GM21447 (cell line): ENCODE data around the gene OCIAD1.
A peak's percentile ranks its signal among the peaks of the same experiment; 100 is the strongest.
"Not testable (repeated sequence)": the region's sequence is repeated elsewhere in the genome, so short reads cannot be mapped to it uniquely, and the experiment has no call there.

ENCODE experiments used
- ATAC-seq: cut with Tn5 transposase; IDR thresholded peaks from one replicate; pipeline ENCODE4 v1.9.1; 2021; ENCODE audit not compliant: unreplicated experiment

OCIAD1 gene

GRCh38 chr4:48881646-48882045 is 50.8 kb downstream of the OCIAD1 start:
- ATAC-seq: not testable (repeated sequence)

- ATAC-seq: not testable (repeated sequence)
Measured at GRCh38 chr4:48889750-48890149, 58.9 kb downstream of the OCIAD1 start.

- ATAC-seq: no peak
Measured at GRCh38 chr4:48891028-48891619, 60.2 kb downstream of the OCIAD1 start.

- no peak for ATAC-seq
Measured at GRCh38 chr4:48896845-48897244, 66.0 kb downstream of the OCIAD1 start.

- peak; percentile 61 for ATAC-seq
Measured at GRCh38 chr4:48898733-48899431, 68.0 kb downstream of the OCIAD1 start.

GRCh38 chr4:48899432-48899749 is 68.5 kb downstream of the OCIAD1 start:
- ATAC-seq: no peak

- ATAC-seq: no peak
Measured at GRCh38 chr4:48899950-48900349, 69.1 kb downstream of the OCIAD1 start.

- no peak for ATAC-seq
Measured at GRCh38 chr4:48901196-48901595, 70.3 kb downstream of the OCIAD1 start.

- ATAC-seq: no peak
Measured at GRCh38 chr4:48902266-48902665, 71.4 kb downstream of the OCIAD1 start.

GRCh38 chr4:48904101-48904500 is 73.2 kb downstream of the OCIAD1 start:
- no peak for ATAC-seq

- ATAC-seq: no peak
Measured at GRCh38 chr4:48904541-48905142, 73.8 kb downstream of the OCIAD1 start.

GRCh38 chr4:48905363-48906015 is 74.6 kb downstream of the OCIAD1 start:
- ATAC-seq: no peak

GRCh38 chr4:48906206-48907173 is 75.6 kb downstream of the OCIAD1 start, which contains the start of gene OCIAD2:
TSS of gene OCIAD2 (minus strand) at chr4:48906774. CDS start at chr4:48904549, 2,225 bp downstream.
- peak; percentile 98 for ATAC-seq

GRCh38 chr4:48907706-48908477 is 77.0 kb downstream of the OCIAD1 start:
- no peak for ATAC-seq

- no peak for ATAC-seq
Measured at GRCh38 chr4:48908687-48909086, 77.8 kb downstream of the OCIAD1 start.

- no peak for ATAC-seq
Measured at GRCh38 chr4:48909697-48910096, 78.8 kb downstream of the OCIAD1 start.

- ATAC-seq: no peak
Measured at GRCh38 chr4:48910511-48910910, 79.6 kb downstream of the OCIAD1 start.
